Measurements from ENCODE around the gene ITPK1. TPM values are rescaled to one million over a fixed set of nuclear protein-coding genes. Genes with fewer than 3 reads are reported as not detected.

The ITPK1 gene
- total and polyA plus RNA-seq, 2 experiments from 2014 or later: 35.9 to 101 TPM

GRCh38 chr14:93082576-93083001 is 33.1 kb downstream of the ITPK1 start:
- H2AFZ ChIP-seq: no peak overlapping the region
- peaks cover 21% of the 10 kb centered on the region for H3K36me3 Mint-ChIP-seq (ENCODE audit: low read depth)
- H3K27me3 ChIP-seq (ENCODE audit: insufficient read depth): no peaks in the 10 kb centered on the region
- no peak for DNase-seq (ENCODE audit: low spot score)
- no peak for ATAC-seq
- no peaks in the 10 kb centered on the region for H3F3A ChIP-seq (replicated peaks; ENCODE audit: low read depth)
- no peak overlapping the region for H3K4me2 ChIP-seq
- H4K20me1 ChIP-seq (replicated peaks; ENCODE audit: insufficient read depth): peaks cover 23% of the 10 kb centered on the region
- TF ChIP-seq CTCF (conservative IDR thresholded peaks at IDR 0.05; ENCODE audit: low read depth in 2 of 2): no peak
- TF ChIP-seq POLR2AphosphoS5 (IDR thresholded peaks at IDR 0.05; ENCODE audit: low read depth): no peak
- TF ChIP-seq ZNF462 (CRISPR knock-in tag; IDR thresholded peaks at IDR 0.05): no peak
- no peak for TF ChIP-seq ZNF331 (CRISPR knock-in tag; IDR thresholded peaks at IDR 0.05; ENCODE audit: low read depth)
- no peak for TF ChIP-seq EZH2 (IDR thresholded peaks at IDR 0.05; ENCODE audit: low read depth, unreplicated experiment)
- TF ChIP-seq ZNF114 (CRISPR knock-in tag; IDR thresholded peaks at IDR 0.05): no peak
- TF ChIP-seq EZH2phosphoT487 (IDR thresholded peaks at IDR 0.05; ENCODE audit: unreplicated experiment): no peak
- TF ChIP-seq CREB1 (CRISPR knock-in tag; IDR thresholded peaks at IDR 0.05; ENCODE audit: low read depth): no peak
- no peak for TF ChIP-seq REST (IDR thresholded peaks at IDR 0.05; ENCODE audit: unreplicated experiment)
- no peak for TF ChIP-seq JUNB (IDR thresholded peaks at IDR 0.05; ENCODE audit: unreplicated experiment)
- TF ChIP-seq STAT1 (IDR thresholded peaks at IDR 0.05; ENCODE audit: unreplicated experiment): no peak
- no peak for TF ChIP-seq NANOG (IDR thresholded peaks at IDR 0.05; ENCODE audit: borderline replicate concordance)
- TF ChIP-seq, protein P1, sequence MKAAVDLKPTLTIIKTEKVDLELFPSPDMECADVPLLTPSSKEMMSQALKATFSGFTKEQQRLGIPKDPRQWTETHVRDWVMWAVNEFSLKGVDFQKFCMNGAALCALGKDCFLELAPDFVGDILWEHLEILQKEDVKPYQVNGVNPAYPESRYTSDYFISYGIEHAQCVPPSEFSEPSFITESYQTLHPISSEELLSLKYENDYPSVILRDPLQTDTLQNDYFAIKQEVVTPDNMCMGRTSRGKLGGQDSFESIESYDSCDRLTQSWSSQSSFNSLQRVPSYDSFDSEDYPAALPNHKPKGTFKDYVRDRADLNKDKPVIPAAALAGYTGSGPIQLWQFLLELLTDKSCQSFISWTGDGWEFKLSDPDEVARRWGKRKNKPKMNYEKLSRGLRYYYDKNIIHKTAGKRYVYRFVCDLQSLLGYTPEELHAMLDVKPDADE (IDR thresholded peaks at IDR 0.05): no peak
- no peak overlapping the region for H3K4me3 Mint-ChIP-seq
- H3K79me2 ChIP-seq (replicated peaks; ENCODE audit: insufficient read depth): peaks cover 95% of the 10 kb centered on the region
- H3K27ac ChIP-seq (ENCODE audit: low read depth): no peak overlapping the region
- H3K27ac Mint-ChIP-seq: no peak overlapping the region
- peaks cover 15% of the 10 kb centered on the region for H3K4me1 ChIP-seq (ENCODE audit: insufficient read depth)
- no peak overlapping the region for H3K4me3 ChIP-seq
- no peaks in the 10 kb centered on the region for H3K9me2 ChIP-seq (ENCODE audit: insufficient read depth)
- H3K27me3 Mint-ChIP-seq (ENCODE audit: insufficient read depth, low read depth, poor library complexity): peaks cover 11% of the 10 kb centered on the region
- peaks cover 39% of the 10 kb centered on the region for H3K4me1 Mint-ChIP-seq
- no peaks in the 10 kb centered on the region for H3K36me3 ChIP-seq (ENCODE audit: insufficient read depth)
- no peaks in the 10 kb centered on the region; the same call in 2 of the 3 replicates for H3K9me3 Mint-ChIP-seq

Measured in GM23338 (cell line).